Measurements from ENCODE around the gene RAB32.

The RAB32 gene

DNA sequence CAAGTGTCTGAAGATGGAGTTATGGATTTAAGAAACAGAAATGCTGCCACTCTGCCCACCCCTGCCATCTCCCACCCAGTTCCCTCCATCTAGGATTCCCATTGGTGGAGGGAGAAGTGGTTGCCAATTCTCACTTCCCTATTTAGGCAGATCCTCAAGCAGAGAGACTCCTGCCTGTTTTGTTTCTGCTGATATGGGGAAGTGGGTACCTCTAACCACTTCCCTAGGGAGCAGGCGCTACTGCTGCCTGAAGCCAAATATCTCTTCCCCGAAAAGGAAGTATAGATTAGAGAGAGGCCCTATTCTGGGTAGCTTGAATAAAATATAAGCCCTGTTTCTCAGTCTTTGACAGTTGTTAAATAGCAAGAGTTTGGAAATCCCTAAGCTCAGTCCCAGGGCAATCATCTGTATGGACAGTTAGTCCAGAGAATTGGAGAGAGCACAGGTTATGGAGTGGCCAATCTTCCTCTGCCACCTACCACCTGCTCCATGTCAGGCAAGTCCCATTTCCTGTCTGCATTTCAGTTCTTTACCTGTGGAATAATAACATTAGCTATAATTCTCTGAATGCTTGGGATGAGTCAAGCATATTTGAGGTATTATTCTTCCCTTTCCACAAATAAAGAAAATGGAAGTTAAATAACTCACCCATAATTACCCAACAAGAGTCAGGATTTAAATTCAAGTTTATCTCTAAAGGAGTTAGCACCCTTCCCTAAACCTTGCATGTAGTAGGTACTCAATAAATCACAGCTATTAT, 52.5 kb downstream of the RAB32 start:
- no peaks in the 10 kb centered on the region for H3K79me2 ChIP-seq (ENCODE audit: insufficient read depth, low read length)
- no peak overlapping the region for H3K4me2 ChIP-seq (ENCODE audit: low read depth, low read length, poor library complexity, severe bottlenecking)
- H3K27ac ChIP-seq (ENCODE audit: low read depth, low read length) = no peak overlapping the region
- H4K20me1 ChIP-seq (ENCODE audit: low read depth, low read length) = no peaks in the 10 kb centered on the region
- no peak overlapping the region for H2AFZ ChIP-seq (ENCODE audit: low read depth, low read length, severe bottlenecking)
- H3K36me3 ChIP-seq (ENCODE audit: low read length) = no peaks in the 10 kb centered on the region
- H3K9me2 ChIP-seq (replicated peaks; ENCODE audit: insufficient read depth, low read length) = no peaks in the 10 kb centered on the region
- no peaks in the 10 kb centered on the region for H3K27me3 ChIP-seq (ENCODE audit: low read length)
- TF ChIP-seq EZH2phosphoT487 (conservative IDR thresholded peaks at IDR 0.05; ENCODE audit: low read length) = no peak
- TF ChIP-seq, protein P1, sequence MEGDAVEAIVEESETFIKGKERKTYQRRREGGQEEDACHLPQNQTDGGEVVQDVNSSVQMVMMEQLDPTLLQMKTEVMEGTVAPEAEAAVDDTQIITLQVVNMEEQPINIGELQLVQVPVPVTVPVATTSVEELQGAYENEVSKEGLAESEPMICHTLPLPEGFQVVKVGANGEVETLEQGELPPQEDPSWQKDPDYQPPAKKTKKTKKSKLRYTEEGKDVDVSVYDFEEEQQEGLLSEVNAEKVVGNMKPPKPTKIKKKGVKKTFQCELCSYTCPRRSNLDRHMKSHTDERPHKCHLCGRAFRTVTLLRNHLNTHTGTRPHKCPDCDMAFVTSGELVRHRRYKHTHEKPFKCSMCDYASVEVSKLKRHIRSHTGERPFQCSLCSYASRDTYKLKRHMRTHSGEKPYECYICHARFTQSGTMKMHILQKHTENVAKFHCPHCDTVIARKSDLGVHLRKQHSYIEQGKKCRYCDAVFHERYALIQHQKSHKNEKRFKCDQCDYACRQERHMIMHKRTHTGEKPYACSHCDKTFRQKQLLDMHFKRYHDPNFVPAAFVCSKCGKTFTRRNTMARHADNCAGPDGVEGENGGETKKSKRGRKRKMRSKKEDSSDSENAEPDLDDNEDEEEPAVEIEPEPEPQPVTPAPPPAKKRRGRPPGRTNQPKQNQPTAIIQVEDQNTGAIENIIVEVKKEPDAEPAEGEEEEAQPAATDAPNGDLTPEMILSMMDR (IDR thresholded peaks at IDR 0.05; ENCODE audit: insufficient read depth, low read length, poor library complexity, severe bottlenecking) = no peak
- H3K9ac ChIP-seq (ENCODE audit: low read length) = no peak overlapping the region
- no peak overlapping the region for H3K4me3 ChIP-seq (ENCODE audit: insufficient read depth, low read length, poor library complexity, severe bottlenecking)
- no peaks in the 10 kb centered on the region for H3F3A ChIP-seq (ENCODE audit: insufficient read depth)
- no peaks in the 10 kb centered on the region for H3K9me3 ChIP-seq (ENCODE audit: insufficient read depth, low read length)

DNA sequence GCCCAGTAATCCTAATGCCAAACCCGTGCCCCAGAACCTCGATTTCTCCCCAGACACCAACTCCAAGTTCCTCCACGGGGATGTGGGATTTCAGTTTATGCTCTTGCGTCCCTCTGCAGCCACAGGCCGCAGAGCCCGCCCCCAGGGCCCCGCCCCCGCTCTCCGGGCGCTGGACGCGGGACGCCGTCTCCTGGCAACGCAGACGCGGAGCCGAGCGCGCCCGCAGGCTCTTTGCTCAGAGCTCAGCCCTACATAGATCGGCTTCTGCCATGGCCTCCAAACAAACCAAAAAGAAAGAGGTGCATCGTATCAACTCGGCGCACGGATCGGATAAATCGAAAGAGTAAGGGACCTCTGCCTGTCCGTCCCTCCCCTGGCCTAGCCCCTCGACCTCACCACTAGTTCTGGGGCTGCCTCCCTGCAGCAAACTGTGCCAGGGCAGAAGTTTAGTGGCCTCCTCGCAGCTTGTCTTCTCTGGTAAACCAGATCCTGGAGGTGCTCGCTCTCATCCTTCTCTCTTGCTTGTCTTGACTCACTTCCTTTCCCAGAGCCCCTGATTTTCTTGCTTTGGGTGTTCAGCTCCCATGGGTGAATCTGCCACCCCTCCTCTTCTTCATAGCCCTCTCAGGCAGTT, 55.3 kb downstream of the RAB32 start, which contains the start of gene ADGB:
Gene ADGB (plus strand): TSS at position 201 of the 634 bp plus-strand sequence. CDS start 69 bp downstream, at position 270.
- no peaks in the 10 kb centered on the region for H3K36me3 ChIP-seq (ENCODE audit: low read length)
- H3K4me3 ChIP-seq (ENCODE audit: insufficient read depth, low read length, poor library complexity, severe bottlenecking) = no peak within 1 kb of the TSS
- TF ChIP-seq EZH2phosphoT487 (conservative IDR thresholded peaks at IDR 0.05; ENCODE audit: low read length) = no peak
- TF ChIP-seq, protein P1 (IDR thresholded peaks at IDR 0.05; ENCODE audit: insufficient read depth, low read length, poor library complexity, severe bottlenecking) = no peak
- no peaks in the 10 kb centered on the region for H3K79me2 ChIP-seq (ENCODE audit: insufficient read depth, low read length)
- no peak within 1 kb of the TSS for H2AFZ ChIP-seq (ENCODE audit: low read depth, low read length, severe bottlenecking)
- H3F3A ChIP-seq (ENCODE audit: insufficient read depth) = no peaks in the 10 kb centered on the region
- no peaks in the 10 kb centered on the region for H3K27me3 ChIP-seq (ENCODE audit: low read length)
- H4K20me1 ChIP-seq (ENCODE audit: low read depth, low read length) = no peaks in the 10 kb centered on the region
- H3K9me2 ChIP-seq (replicated peaks; ENCODE audit: insufficient read depth, low read length) = no peaks in the 10 kb centered on the region
- no peak within 1 kb of the TSS for H3K4me2 ChIP-seq (ENCODE audit: low read depth, low read length, poor library complexity, severe bottlenecking)
- no peaks in the 10 kb centered on the region for H3K9me3 ChIP-seq (ENCODE audit: insufficient read depth, low read length)
- no peak within 1 kb of the TSS for H3K27ac ChIP-seq (ENCODE audit: low read depth, low read length)
- H3K9ac ChIP-seq (ENCODE audit: low read length) = no peak within 1 kb of the TSS

DNA sequence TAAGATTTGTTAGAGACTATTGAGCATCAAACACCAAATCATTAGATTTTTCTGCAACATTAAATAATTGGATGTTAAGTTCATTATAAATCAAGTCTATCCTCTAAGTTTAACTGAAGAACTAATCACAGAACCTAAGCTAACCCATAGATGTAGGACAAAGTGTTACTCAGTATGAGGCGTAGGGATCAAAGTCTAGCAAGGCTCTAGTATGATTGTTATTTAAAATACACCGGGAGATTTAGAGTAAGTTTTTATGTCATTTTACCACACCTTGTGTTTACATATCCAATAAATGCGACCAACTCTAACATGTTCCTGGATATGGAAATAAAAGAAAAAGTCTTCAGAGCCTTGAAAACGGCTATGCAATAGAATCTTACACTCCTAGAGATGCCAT, 57.7 kb downstream of the RAB32 start:
- Histone ChIP-seq H3K9me3 (ENCODE audit: insufficient read depth, low read length) (no peaks in the 10 kb centered on the region), H3K4me3 (ENCODE audit: insufficient read depth, low read length, poor library complexity, severe bottlenecking) (no peak overlapping the region), H3K27ac (ENCODE audit: low read depth, low read length) (no peak overlapping the region), H3K79me2 (ENCODE audit: insufficient read depth, low read length) (no peaks in the 10 kb centered on the region), H2AFZ (ENCODE audit: low read depth, low read length, severe bottlenecking) (no peak overlapping the region), H3K9ac (ENCODE audit: low read length) (no peak overlapping the region), H3K27me3 (ENCODE audit: low read length) (no peaks in the 10 kb centered on the region), H4K20me1 (ENCODE audit: low read depth, low read length) (no peaks in the 10 kb centered on the region), H3K36me3 (ENCODE audit: low read length) (no peaks in the 10 kb centered on the region), H3K9me2 (replicated peaks; ENCODE audit: insufficient read depth, low read length) (no peaks in the 10 kb centered on the region), H3K4me2 (ENCODE audit: low read depth, low read length, poor library complexity, severe bottlenecking) (no peak overlapping the region), H3F3A (ENCODE audit: insufficient read depth) (no peaks in the 10 kb centered on the region)
- TF ChIP-seq EZH2phosphoT487 (conservative IDR thresholded peaks at IDR 0.05; ENCODE audit: low read length) = no peak
- TF ChIP-seq, protein P1 (IDR thresholded peaks at IDR 0.05; ENCODE audit: insufficient read depth, low read length, poor library complexity, severe bottlenecking) = no peak

Data from SU-DHL-6 (cell line).